HG02678 (cell line): Measurements from ENCODE around the gene RBP3.

Experiments
- ATAC-seq: cut with Tn5 transposase; IDR thresholded peaks from one replicate; pipeline ENCODE4 v1.9.1; 2021; ENCODE audit warnings: mild to moderate bottlenecking, moderate library complexity; ENCODE audit not compliant: unreplicated experiment

RBP3 gene

GRCh38 chr10:47388879-47389278 is 40.7 kb downstream of the RBP3 start:
- ATAC-seq = no peak

- no peak for ATAC-seq
Observed at GRCh38 chr10:47389619-47390018, 41.5 kb downstream of the RBP3 start.

- ATAC-seq = no peak
Observed at GRCh38 chr10:47396311-47396717, 48.2 kb downstream of the RBP3 start.

- no peak for ATAC-seq
Observed at GRCh38 chr10:47397256-47397655, 49.1 kb downstream of the RBP3 start.

GRCh38 chr10:47400251-47400650 is 52.1 kb downstream of the RBP3 start:
- ATAC-seq = no peak

- no peak for ATAC-seq
Observed at GRCh38 chr10:47400786-47401185, 52.6 kb downstream of the RBP3 start.

- no peak for ATAC-seq
Observed at GRCh38 chr10:47401210-47401609, 53.0 kb downstream of the RBP3 start.

- no peak for ATAC-seq
Observed at GRCh38 chr10:47401874-47402640, 53.9 kb downstream of the RBP3 start.

GRCh38 chr10:47402641-47403301 is 54.6 kb downstream of the RBP3 start:
- no peak for ATAC-seq

GRCh38 chr10:47403446-47404318 is 55.5 kb downstream of the RBP3 start:
- ATAC-seq = no peak

- no peak for ATAC-seq
Observed at GRCh38 chr10:47404446-47404845, 56.3 kb downstream of the RBP3 start.

- no peak for ATAC-seq
Observed at GRCh38 chr10:47404937-47405336, 56.8 kb downstream of the RBP3 start.

GRCh38 chr10:47405857-47406547 is 57.8 kb downstream of the RBP3 start:
- ATAC-seq = no peak

GRCh38 chr10:47406548-47406869 is 58.3 kb downstream of the RBP3 start:
- no peak for ATAC-seq

GRCh38 chr10:47406870-47407691 is 58.9 kb downstream of the RBP3 start:
- ATAC-seq = no peak
